ENCODE data around the gene BBOX1.
"Not testable (repeated sequence)": the region's sequence is repeated elsewhere in the genome, so short reads cannot be mapped to it uniquely, and the experiment has no call there.

The BBOX1 gene

GRCh38 chr11:27085605-27086004, 45.0 kb downstream of the BBOX1 start:
- no peak for DNase-seq

DNA sequence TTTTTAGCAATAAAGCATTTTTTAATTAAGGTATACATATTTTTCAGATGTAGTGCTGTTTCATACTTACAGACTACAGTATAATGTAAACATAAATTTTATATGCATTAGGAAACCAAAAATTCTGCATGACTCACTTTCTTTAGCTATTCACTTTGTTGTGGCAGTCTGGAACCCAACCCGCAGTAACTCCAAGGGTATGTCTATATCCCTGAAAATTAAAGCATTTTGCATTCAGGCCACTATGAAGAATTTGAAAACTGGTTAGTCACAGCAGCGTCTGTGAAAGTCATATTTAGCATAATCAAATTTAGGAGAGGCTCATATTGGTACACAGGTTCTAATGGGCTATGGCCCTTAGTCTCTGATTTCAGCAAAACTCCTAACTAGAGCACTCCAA, 46.8 kb downstream of the BBOX1 start:
- DNase-seq: no peak

DNA sequence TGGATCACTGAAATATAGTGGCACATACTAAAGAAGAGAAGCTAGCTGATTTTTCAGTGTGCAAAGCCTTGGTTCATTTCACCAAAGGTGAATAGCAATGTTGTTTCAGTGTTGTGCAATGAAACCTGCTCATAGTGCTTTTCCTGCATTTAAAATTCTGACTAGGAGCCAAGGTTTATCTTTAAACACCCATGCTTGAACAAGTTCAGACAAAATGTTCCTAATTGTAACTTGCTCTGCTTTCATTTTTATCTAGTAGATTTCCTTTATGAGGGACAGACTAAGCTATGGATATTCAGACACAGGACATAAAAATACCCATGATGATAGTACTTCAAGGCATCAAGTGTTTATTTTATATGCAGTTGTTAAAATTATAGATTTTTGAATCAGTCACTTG, 47.7 kb downstream of the BBOX1 start:
- no peak for DNase-seq

GRCh38 chr11:27089746-27090145, 49.1 kb downstream of the BBOX1 start:
- no peak for DNase-seq

DNA sequence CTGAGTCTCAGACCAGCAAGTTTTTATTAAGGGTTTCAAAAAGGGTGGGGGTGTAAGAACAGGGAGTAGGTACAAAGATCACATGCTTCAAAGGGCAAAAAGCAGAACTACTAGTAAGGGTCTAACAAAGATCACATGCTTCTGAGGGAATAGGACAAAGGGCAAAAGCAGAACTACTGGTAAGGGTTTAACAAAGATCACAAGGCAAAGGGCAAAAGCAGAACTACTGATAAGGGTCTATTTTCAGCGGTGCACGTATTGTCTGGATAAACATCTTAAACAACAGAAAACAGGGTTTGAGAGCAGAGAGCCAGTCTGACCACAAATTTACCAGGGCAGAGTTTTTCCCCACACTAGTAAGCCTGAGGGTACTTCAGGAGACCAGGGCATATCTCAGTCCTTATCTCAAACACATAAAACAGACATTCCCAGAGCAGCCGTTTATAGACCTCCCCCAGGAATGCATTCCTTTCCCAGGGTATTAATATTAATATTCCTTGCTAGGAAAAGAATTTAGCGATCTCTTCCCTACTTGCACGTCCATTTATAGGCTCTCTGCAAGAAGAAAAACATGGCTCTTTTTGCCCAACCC, 49.8 kb downstream of the BBOX1 start:
- DNase-seq: not testable (repeated sequence)

DNA sequence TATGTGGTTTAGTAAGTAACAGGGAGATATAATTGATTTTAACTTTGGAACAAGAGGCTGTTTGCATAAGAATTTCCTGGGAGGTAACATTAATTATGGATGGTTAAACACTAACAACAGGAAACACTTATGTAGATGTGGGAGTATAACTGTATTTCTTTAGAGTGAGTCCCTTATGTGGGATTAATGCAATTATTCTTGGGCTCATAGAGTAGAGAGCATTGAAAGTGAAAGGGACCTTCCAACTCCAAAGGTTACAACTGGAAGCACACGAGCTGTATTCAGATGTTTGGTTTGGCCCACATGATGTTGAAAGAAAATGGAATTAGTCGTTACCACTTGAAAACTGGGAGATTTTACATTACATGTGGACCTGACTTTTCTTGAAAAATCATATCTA, 53.5 kb downstream of the BBOX1 start:
- no peak for DNase-seq

GRCh38 chr11:27095059-27095458, 54.4 kb downstream of the BBOX1 start:
- no peak for DNase-seq

- DNase-seq: no peak
Observed at GRCh38 chr11:27095887-27096286, 55.3 kb downstream of the BBOX1 start.

- no peak for DNase-seq
Observed at GRCh38 chr11:27097551-27097950, 56.9 kb downstream of the BBOX1 start.

- DNase-seq: no peak
Observed at GRCh38 chr11:27100534-27100933, 59.9 kb downstream of the BBOX1 start.

GRCh38 chr11:27107548-27107947, 66.9 kb downstream of the BBOX1 start:
- no peak for DNase-seq

DNA sequence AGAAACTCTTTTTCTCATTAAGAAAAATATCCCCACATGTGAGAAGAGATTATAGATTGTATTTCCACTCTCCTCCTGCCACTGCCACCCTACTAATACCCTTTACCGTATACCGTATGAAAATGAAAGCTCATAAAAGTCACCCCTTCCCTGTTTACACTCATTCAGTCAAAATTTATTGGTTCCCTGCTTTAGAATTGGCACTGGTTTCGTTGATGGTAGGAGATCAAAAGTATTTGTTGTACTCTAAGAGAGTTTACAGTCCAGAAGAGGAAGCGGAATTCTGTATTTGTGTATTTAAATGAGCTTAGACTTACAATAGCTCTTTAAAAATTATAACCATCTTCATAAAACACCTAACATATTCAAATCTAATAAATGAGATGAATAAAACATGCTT, 68.2 kb downstream of the BBOX1 start:
- no peak for DNase-seq

GRCh38 chr11:27111896-27112295, 71.3 kb downstream of the BBOX1 start:
- no peak for DNase-seq

DNA sequence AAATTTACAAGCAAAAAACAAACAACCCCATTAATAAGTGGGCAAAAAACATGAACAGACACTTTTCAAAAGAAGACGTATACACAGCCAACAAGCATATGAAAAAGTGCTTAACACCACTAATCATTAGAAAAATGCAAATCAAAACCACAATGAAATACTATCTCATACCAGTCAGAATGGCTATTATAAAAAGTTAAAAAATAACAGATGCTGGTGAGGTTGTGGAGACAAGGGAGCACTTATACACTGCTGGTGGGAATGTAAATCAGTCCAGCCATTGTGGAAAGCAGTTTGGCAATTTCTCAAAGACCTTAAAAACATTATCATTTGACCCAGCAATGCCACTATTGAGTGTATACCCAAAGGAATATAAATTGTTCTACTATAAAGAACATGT, 72.3 kb downstream of the BBOX1 start:
- no peak for DNase-seq

DNA sequence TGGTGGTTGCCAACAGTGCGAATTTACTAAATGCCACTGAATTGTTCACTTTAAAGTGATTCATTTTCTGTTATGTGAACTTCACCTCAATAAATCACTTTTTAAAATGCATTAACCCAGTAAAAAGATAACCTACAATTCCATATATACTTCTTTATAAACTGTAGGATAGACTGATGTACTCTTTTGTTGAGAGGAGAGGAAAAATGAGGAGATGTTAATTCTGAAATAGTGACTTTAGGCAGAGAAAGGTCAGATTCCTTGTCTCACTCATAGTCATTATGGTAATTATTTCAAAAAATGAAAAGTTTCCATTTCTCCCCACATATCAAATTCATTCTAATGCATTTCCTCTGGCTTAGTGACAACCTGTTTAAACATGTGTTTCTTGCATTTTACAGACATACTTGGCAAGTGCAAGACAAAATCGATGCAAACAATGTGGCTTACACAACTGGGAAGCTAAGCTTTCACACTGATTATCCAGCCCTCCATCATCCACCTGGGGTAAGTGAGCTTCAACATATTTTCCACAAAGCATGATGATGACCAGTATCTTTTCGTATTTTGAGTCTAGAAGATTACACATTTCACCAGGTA, 74.5 kb downstream of the BBOX1 start:
- DNase-seq: no peak

GRCh38 chr11:27116684-27117083, 76.1 kb downstream of the BBOX1 start:
- DNase-seq: no peak

DNA sequence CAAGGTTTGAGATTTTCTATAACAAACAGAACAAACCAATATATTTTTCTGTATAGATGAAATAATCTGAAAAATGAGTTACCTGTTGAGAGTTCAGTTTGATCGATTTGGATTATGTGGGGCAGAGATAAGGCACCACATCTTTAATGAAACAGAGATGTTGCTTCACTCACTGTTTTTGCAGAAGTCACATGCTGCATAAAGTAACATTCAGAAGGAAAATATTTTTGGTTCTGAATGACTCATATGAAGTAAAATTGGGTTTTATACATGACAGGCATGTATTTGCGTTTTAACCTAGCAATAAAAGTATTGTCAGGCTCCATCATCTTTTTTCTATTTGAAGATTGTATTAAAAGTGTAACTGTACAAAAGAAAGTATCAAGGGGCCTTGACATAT, 77.8 kb downstream of the BBOX1 start:
- DNase-seq: no peak

- no peak for DNase-seq
Observed at GRCh38 chr11:27118949-27119348, 78.3 kb downstream of the BBOX1 start.

DNA sequence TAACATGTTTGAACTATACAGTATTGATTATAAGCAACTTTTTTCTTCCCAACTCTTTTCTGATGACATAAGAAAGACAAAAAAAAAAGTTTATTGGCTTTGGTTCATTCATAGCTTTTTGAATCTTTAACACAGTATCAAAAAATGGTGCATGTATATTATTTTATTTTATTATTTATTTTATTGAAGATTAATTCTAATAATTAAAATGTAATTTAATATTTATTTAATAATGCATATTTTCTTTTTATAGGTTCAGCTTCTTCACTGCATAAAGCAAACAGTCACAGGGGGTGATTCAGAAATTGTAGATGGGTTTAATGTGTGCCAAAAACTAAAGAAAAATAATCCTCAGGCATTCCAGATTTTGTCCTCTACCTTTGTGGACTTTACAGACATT, 78.8 kb downstream of the BBOX1 start:
- no peak for DNase-seq

GRCh38 chr11:27120211-27120610, 79.6 kb downstream of the BBOX1 start:
- no peak for DNase-seq

- no peak for DNase-seq
Observed at GRCh38 chr11:27122001-27122400, 81.4 kb downstream of the BBOX1 start.

DNA sequence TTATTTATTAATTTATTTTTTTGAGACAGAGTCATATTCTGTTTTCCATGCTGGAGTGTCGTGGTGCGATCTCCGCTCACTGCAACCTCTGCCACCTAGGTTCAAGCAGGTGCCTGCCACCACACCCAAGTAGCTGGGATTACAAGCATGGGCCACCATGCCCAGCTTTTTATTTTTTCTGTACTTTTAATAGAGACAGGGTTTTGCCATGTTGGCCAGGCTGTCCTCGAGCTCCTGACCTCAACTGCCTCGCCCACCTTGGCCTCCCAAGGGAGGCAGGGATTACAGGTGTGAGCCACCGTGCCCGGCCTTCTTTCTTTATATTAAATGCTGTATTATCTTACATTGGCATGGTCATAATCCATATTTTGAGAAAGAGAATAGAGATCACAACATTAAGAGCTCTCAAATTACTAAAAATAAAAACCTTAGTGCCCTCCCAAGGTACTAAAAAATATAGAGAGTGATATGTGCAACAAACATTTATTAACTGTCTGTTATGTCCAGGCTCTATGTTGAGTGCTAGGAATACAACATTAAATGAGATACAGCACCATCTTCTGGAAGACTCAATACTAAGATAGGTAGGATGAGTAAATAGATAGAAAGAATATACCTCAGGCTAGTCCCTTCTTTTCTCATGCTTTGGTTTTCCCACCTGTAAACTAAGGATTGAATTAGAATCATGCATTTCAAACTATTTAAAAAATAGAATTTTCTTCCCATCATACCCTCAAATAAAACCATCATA, 84.1 kb downstream of the BBOX1 start:
- no peak for DNase-seq

- no peak for DNase-seq
Observed at GRCh38 chr11:27129686-27130085, 89.1 kb downstream of the BBOX1 start.

DNA sequence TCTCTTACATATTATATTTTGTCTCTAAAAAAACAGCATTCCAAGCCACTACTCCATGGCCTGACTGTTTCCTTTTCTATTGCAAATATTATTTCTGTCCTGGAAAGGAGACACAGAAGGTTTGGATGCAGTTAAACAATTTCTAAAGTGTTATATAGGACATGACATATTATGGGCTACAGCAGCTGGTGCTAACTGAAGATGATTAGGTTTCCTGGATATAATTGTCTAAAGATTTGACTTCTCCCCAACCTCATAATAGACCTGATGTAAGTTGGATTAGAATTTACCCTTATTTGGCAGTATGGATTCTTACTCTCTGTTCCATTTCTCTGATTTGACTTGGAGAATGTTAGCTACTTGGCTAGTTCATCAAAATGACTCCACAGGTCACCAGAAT, 90.2 kb downstream of the BBOX1 start:
- DNase-seq: no peak

DNA sequence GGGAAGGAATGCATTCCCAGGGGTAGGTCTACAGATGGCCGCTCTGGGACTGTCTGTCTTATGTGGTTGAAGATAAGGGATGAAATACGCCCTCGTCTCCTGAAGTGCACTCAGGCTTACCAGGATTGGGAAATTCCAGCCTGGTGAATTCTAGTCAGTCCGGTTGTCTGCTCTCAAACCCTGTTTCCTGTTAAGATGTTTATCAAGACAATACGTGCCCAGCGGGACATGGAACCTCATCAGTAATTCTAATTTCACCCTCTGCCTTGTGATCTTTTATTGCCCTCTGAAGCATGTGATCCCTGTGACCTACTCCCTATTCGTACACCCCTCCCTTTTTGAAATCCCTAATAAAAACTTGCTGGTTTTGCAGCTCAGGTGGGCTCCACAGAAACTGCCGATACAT, 95.3 kb downstream of the BBOX1 start:
- DNase-seq: not testable (repeated sequence)
